ENCODE measurements around the gene TMEM132C. TPM values are rescaled to one million over a fixed set of nuclear protein-coding genes. Genes with fewer than 3 reads are reported as not detected.

The TMEM132C gene
- total and polyA plus RNA-seq, 2 of the 8 experiments (the other 6 are each of a cell fraction or from before 2014, with no cell fraction given) = 0.23 to 0.76 TPM

- Histone ChIP-seq H3K23me2 (ENCODE audit: low read depth, low read length) (no peaks in the 10 kb centered on the region), H3K14ac (ENCODE audit: insufficient read length) (no peak overlapping the region), H2BK15ac (ENCODE audit: low read length) (no peak overlapping the region), H3K4ac (replicated peaks; ENCODE audit: insufficient read length, low read depth, low read length) (peak overlapping the region; percentile 40), H4K20me1 (replicated peaks in 1 of 2; ENCODE audit: control insufficient read depth in 1 of 2, insufficient read depth in 2 of 2, low read length in 2 of 2) (no peaks in the 10 kb centered on the region), H3K4me3 (ENCODE audit: extremely low read depth in 1 of 4, insufficient read depth in 2 of 4, low read depth in 3 of 4, low read length in 4 of 4) (peak overlapping the region in 1 of 4 experiments; percentile 25; a peak in 1 of 8 replicates), H3K79me1 (ENCODE audit: low read depth, low read length) (no peaks in the 10 kb centered on the region), H3K23ac (ENCODE audit: insufficient read length) (no peak overlapping the region), H3K79me2 (ENCODE audit: control insufficient read depth in 1 of 2, insufficient read depth in 2 of 2, low read length in 2 of 2) (no peaks in the 10 kb centered on the region), H4K5ac (ENCODE audit: insufficient read length, low read depth, low read length) (no peak overlapping the region), H2AFZ (ENCODE audit: low read length) (peak overlapping the region; percentile 74), H3K27me3 (replicated peaks in 1 of 4; ENCODE audit: control insufficient read depth in 3 of 4, extremely low read depth in 1 of 4, insufficient read depth in 3 of 4, low read length in 3 of 4) (no peaks in the 10 kb centered on the region; a peak in 4 of 7 replicates), H2AK5ac (ENCODE audit: low read depth, low read length) (peak overlapping the region; percentile 68; the same call in 1 of the 2 replicates), H3K56ac (replicated peaks; ENCODE audit: insufficient read length, low read depth, low read length) (no peak overlapping the region), H3K4me1 (replicated peaks in 1 of 4; ENCODE audit: control insufficient read depth in 3 of 4, insufficient read depth in 4 of 4, low read length in 3 of 4) (peaks cover 4 to 8% (median 6%) of the 10 kb centered on the region in 4 experiments; a peak in 6 of 7 replicates), H3K9ac (replicated peaks in 1 of 4; ENCODE audit: extremely low read depth in 1 of 4, low read depth in 3 of 4, low read length in 3 of 4) (no peak overlapping the region), H3K4me2 (ENCODE audit: insufficient read depth in 1 of 2, low read depth in 2 of 2, low read length in 2 of 2) (peak overlapping the region; percentile 52 to 56), H4K91ac (replicated peaks; ENCODE audit: insufficient read length, low read length) (peak overlapping the region; percentile 41), H4K8ac (ENCODE audit: extremely low read depth, insufficient read depth, low read length) (no peak overlapping the region), H2BK20ac (ENCODE audit: low read length) (no peak overlapping the region), H3K18ac (ENCODE audit: extremely low read depth, low read length) (0 out of 2 replicates have a peak overlapping the region, but pooled peaks have one; percentile 24), H3K9me3 (ENCODE audit: insufficient read depth in 2 of 2, low read depth in 1 of 2, low read length in 1 of 2) (peaks cover 0 to 2% of the 10 kb centered on the region in 2 experiments; a peak in 2 of 4 replicates), H2BK12ac (ENCODE audit: low read depth, low read length) (peak overlapping the region; percentile 13; the same call in 1 of the 2 replicates), H3K36me3 (ENCODE audit: control insufficient read depth in 2 of 4, insufficient read depth in 4 of 4, low read length in 3 of 4) (no peaks in the 10 kb centered on the region), H2BK5ac (ENCODE audit: low read depth, low read length) (peak overlapping the region; percentile 50; the same call in 1 of the 2 replicates), H2BK120ac (replicated peaks; ENCODE audit: low read depth, low read length) (peak overlapping the region; percentile 97), H3K27ac (ENCODE audit: low read depth, low read length) (no peak overlapping the region)
- no peak for DNase-seq (ENCODE audit: low read depth in 1 of 2, low spot score in 2 of 2)
- CTCF ChIA-PET (ENCODE audit: partially characterized antibody) = interaction anchor here (0.7 to 1.5 kb wide), 2 partner anchors 29 to 737 kb away, joined by 3 read pairs; no protein-coding TSS in a partner anchor
- no peak for FAIRE-seq
- 60% methylated on average over 8 of the region's 8 CpGs; no CpG with 5 or more reads in 1 of the 2 experiments for WGBS, 2 experiments (ENCODE audit: extremely low coverage in 1 of 2, insufficient coverage in 1 of 2, insufficient read length in 1 of 2, insufficient replicate concordance in 2 of 2, low coverage in 1 of 2, low lambda C conversion rate in 2 of 2, missing lambda C conversion rate in 1 of 2)
- peak; percentile 15 for TF ChIP-seq ASH2L (IDR thresholded peaks at IDR 0.05; ENCODE audit: low read length)
- TF ChIP-seq TEAD4 (IDR thresholded peaks at IDR 0.05; ENCODE audit: low read depth, low read length) = peak; percentile 66
- TF ChIP-seq RFX5 (IDR thresholded peaks at IDR 0.05; ENCODE audit: borderline replicate concordance, low read depth, low read length) = no peak
- 0 out of 2 replicates have a peak, but pooled peaks have one; percentile 7 for TF ChIP-seq TAF1 (IDR thresholded peaks at IDR 0.05; ENCODE audit: low read depth, low read length)
- TF ChIP-seq SIX5 (IDR thresholded peaks at IDR 0.05; ENCODE audit: low read depth, low read length) = peak; percentile 33; the same call in 1 of the 2 replicates
- no peak for TF ChIP-seq NANOG (IDR thresholded peaks at IDR 0.05; ENCODE audit: insufficient read depth, low read depth, low read length, poor library complexity, severe bottlenecking)
- TF ChIP-seq CEBPB (IDR thresholded peaks at IDR 0.05; ENCODE audit: low read depth, low read length) = peak; percentile 89
- POLR2A ChIA-PET (ENCODE audit: partially characterized antibody) = no interaction called here
These were observed 191.5 kb downstream of the TMEM132C start for GRCh38 chr12:128458301-128458974.
